GM12891 (cell line): ENCODE results near the gene RXFP1.

Experiments
- DNase-seq: peaks from one replicate; pipeline ENCODE4 v3.0.0; 2011; ENCODE audit warnings: low spot score; ENCODE audit not compliant: insufficient read length
- FAIRE-seq: peaks from 2 replicates; lab custom pipeline; 2011; peaks lifted over from hg19 to GRCh38; lab: Jason Lieb, UNC
- PAX5 ChIP-seq: IDR thresholded peaks from 2 replicates; pipeline ENCODE4 v1.6.1; 2011; ENCODE audit warnings: low read length, moderate library complexity, mild to moderate bottlenecking; ENCODE audit not compliant: insufficient read depth, severe bottlenecking
- POLR2A ChIP-seq: IDR thresholded peaks from 2 replicates; pipeline ENCODE4 v1.6.1; 2011; ENCODE audit warnings: low read depth, low read length, control low read depth
- POLR2AphosphoS5 ChIP-seq: IDR thresholded peaks from 2 replicates; pipeline ENCODE4 v1.6.1; 2011; ENCODE audit warnings: low read depth, low read length, control low read depth
- POU2F2 ChIP-seq: IDR thresholded peaks from 2 replicates; pipeline ENCODE4 v1.6.1; 2011; ENCODE audit warnings: low read depth, mild to moderate bottlenecking, control low read depth, low read length, moderate library complexity
- SPI1 ChIP-seq: IDR thresholded peaks from 2 replicates; pipeline ENCODE4 v1.6.1; 2011; ENCODE audit warnings: low read depth, low read length, control low read depth
- TAF1 ChIP-seq: IDR thresholded peaks from 2 replicates; pipeline ENCODE4 v1.6.1; 2011; ENCODE audit warnings: low read depth, low read length, control low read depth

RXFP1 gene

DNA sequence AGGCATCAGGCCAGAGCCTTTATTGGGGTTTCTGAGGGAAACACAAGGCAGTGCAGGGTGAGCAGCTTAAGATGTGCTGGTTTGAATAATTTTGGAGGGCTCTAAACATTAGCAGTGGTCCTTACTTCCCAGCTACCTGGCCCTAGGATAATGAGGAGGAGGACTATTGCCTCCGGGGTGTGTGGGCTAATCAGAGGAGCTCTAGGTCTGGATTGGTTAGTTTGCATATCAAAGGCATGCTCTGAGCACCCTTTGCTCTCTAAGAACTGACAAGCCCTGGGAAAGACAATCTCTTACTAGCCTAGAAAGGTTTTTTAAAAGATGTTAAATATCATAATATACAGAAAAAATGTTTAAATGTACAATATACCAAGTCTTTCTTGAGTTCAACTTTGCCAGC is 58.4 kb downstream of the RXFP1 start:
- TF ChIP-seq SPI1 (no peak), POU2F2 (no peak), PAX5 (no peak), TAF1 (no peak), POLR2AphosphoS5 (no peak), POLR2A (no peak)
- FAIRE-seq = no peak
- no peak for DNase-seq

GRCh38 chr4:158581161-158581560 is 59.5 kb downstream of the RXFP1 start:
- TF ChIP-seq POU2F2 = no peak
- no peak for TF ChIP-seq PAX5
- TF ChIP-seq TAF1 = no peak
- DNase-seq = no peak
- FAIRE-seq = no peak

DNA sequence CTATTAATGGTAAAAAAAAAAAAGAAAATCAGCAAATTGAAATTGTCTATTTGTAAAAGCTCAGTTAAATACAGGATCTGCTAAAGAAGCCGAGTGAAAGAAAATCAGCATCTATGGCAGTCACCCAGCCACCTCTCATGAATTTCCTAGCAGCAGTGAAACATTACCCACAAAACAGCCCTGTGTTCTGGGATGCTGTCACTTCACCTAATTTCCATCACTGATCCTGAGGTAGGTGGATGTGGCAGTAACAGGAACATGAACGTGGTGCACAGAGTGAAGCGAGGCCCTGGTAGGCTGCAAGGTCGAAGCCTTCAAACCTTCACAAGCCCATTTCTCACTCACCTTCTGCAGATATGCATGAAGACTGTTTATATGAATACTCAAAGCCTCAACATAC is 65.2 kb downstream of the RXFP1 start:
- TF ChIP-seq POLR2A = no peak
- no peak for TF ChIP-seq TAF1
- no peak for TF ChIP-seq POU2F2
- no peak for TF ChIP-seq SPI1
- DNase-seq = no peak
- FAIRE-seq = no peak

DNA sequence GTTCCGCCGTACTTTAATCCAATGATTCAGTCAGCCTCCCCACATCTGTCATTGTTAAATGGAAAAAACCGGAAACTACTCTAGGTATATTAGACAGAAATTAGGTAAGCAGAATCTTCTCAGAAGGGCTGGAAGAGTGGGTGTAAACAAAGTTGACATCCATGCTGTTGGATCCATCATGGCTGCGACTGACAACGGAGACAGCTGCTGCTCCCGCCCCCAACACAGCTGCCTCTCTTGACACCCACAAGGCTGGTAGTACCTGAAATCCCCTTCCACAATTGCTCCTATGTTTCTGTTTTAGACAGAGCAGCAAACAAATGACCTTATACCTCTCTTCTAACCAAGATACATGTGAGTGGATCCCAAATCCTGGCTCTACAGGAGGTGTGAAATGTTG is 66.6 kb downstream of the RXFP1 start:
- FAIRE-seq = no peak
- TF ChIP-seq TAF1 (no peak), POU2F2 (no peak), POLR2A (no peak), SPI1 (no peak), POLR2AphosphoS5 (no peak)
- no peak for DNase-seq

DNA sequence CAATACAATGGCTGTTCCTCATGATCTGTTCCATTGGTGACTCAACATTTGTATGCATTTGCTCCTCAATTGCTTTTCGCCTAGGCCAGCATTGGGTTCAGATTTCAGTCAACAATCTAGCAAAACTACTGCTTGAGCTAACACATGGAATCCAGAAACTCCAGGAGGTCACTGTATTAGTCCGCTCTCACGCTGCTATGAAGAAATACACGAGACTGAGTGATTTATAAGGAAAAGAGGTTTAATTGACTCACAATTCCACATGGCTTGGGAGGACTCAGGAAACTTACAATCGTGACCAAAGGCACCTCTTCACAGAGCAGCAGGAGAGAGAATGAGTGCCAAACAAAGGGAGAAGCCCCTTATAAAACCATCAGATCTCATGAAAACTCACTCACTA is 67.1 kb downstream of the RXFP1 start:
- TF ChIP-seq PAX5 = no peak
- TF ChIP-seq POU2F2 = no peak
- TF ChIP-seq TAF1 = no peak
- no peak for TF ChIP-seq SPI1
- no peak for TF ChIP-seq POLR2A
- TF ChIP-seq POLR2AphosphoS5 = no peak

GRCh38 chr4:158590306-158590705 is 68.6 kb downstream of the RXFP1 start:
- FAIRE-seq (no peak), DNase-seq (no peak)
- TF ChIP-seq SPI1 (no peak), PAX5 (no peak), TAF1 (no peak), POU2F2 (no peak), POLR2AphosphoS5 (no peak), POLR2A (no peak)

More for the DNA sequence above, 67.1 kb downstream of the RXFP1 start:
- no peak for DNase-seq
- no peak for FAIRE-seq

DNA sequence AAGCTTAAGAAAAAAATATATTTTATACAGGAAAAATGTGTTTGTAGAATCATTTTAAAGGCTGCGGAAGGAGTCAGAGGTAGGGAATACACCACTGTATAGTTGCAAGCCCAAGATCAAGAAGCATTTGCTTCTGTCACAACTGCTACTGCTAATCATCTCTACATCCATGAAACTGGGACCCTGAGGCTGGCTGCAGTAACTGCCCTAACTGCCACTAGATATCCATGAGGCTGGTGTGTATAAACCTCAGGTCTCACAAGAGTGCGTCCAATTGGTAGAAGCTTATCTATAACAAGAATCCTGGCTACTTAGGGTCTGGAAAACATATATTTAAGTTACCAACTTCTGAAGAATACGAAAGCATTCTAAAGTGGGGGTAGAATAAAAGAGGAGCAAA is 69.1 kb downstream of the RXFP1 start:
- TF ChIP-seq POU2F2 (no peak), SPI1 (no peak), TAF1 (no peak), POLR2A (no peak), PAX5 (no peak), POLR2AphosphoS5 (no peak)
- no peak for DNase-seq
- no peak for FAIRE-seq

GRCh38 chr4:158597879-158598596 is 76.4 kb downstream of the RXFP1 start:
- TF ChIP-seq POLR2AphosphoS5 (no peak), POU2F2 (no peak), POLR2A (no peak), TAF1 (no peak), SPI1 (no peak), PAX5 (no peak)
- DNase-seq (no peak), FAIRE-seq (no peak)

DNA sequence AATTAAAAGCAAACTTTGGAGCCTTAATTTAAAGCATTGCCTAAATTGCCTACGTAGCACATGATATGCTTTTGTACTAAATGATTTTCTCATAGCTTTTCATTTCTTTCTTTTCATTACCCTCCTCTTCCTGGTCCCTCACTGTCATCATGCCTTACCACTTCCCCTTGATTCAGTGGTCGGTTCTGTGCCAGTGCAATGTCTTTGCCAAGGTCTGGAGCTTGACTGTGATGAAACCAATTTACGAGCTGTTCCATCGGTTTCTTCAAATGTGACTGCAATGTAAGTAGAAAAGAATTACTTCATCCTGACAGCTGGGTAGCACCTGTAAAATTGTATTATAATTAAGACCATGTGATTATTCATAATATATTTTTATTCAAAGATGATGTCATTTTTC is 77.5 kb downstream of the RXFP1 start:
- DNase-seq (no peak), FAIRE-seq (no peak)
- TF ChIP-seq TAF1 (no peak), POLR2A (no peak), PAX5 (no peak), POU2F2 (no peak), POLR2AphosphoS5 (no peak)

DNA sequence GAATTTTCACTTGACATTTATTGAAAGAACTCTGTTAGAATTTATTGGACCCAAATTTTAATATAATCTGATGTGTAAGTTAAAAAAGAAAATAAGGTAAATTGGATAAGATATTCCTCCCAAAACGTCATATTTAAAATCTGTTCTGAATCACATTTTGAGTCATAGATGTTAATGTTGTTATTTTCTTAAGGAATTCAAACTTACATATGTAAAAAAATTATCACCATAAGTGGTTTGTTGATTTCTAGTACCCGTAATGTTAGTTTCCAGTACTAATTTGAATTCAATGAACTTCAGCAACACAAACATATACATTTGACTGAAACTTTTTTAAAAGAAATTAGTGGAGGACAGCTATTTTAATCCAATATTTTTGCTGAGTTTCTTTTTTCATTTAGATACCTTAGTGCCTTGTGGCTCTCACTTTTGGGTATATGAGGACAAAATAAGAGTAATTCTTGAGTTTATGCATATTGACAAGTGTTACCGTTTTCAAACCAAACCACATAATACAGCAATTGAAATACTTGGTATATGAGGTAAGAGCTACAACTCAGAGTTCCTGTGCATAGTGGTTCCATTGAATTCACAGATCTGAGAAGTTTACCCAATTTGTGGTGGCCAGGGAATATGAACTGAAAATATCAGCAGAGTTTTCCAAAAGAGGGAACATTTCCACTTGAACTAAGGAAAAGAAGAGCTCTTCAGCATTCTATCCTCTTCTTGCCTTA is 78.2 kb downstream of the RXFP1 start:
- no peak for DNase-seq
- TF ChIP-seq PAX5 (no peak), POU2F2 (no peak), POLR2AphosphoS5 (no peak), SPI1 (no peak)
- no peak for FAIRE-seq
